Aorta (tissue), 5 donors: ENCODE data around the gene VIPR2. TPM values are rescaled to one million over a fixed set of nuclear protein-coding genes. Genes with fewer than 3 reads are reported as not detected.

ENCODE experiments used
- ATAC-seq: fragments of 200-7000 bp; cut with Tn5 transposase; one replicate; pipeline ENCODE4 v1.9.1; 2022; ENCODE audit warnings: moderate library complexity; ENCODE audit not compliant: low FRiP score
- DNase-seq, 2 donors: peaks; one replicate each; pipeline ENCODE4 v3.0.0-alpha.2; 2020
- H3K27ac ChIP-seq, 2 donors: one replicate each; pipeline ENCODE4 v1.5.1; 2013; ENCODE audit warnings: low read length in 2 of 2, mild to moderate bottlenecking in 2 of 2, moderate library complexity in 2 of 2, control low read depth in 1 of 2, inconsistent platforms in 1 of 2, low read depth in 1 of 2
- H3K27me3 ChIP-seq, 2 donors: one replicate each; pipeline ENCODE4 v1.6.1; 2013; ENCODE audit warnings: control low read depth in 1 of 2, low read length in 1 of 2, mild to moderate bottlenecking in 1 of 2, moderate library complexity in 1 of 2; ENCODE audit not compliant: insufficient read depth in 2 of 2, control insufficient read depth in 1 of 2
- H3K36me3 ChIP-seq, 2 donors: one replicate each; pipeline ENCODE4 v1.6.1; 2013; ENCODE audit warnings: control low read depth in 1 of 2, low read length in 1 of 2, mild to moderate bottlenecking in 1 of 2; ENCODE audit not compliant: insufficient read depth in 2 of 2, control insufficient read depth in 1 of 2
- H3K4me1 ChIP-seq, 2 donors: one replicate each; pipeline ENCODE4 v1.6.1; 2013; ENCODE audit warnings: low read length in 2 of 2, control low read depth in 1 of 2, mild to moderate bottlenecking in 1 of 2, moderate library complexity in 1 of 2; ENCODE audit not compliant: insufficient read depth in 2 of 2, control insufficient read depth in 1 of 2
- H3K4me3 ChIP-seq, 2 donors: one replicate each; pipeline ENCODE4 v1.5.1; 2013; ENCODE audit warnings: low read length in 2 of 2, control low read depth in 1 of 2, mild to moderate bottlenecking in 1 of 2
- H3K9me3 ChIP-seq: one replicate; pipeline ENCODE4 v1.6.1; 2013; ENCODE audit warnings: mild to moderate bottlenecking, low read length; ENCODE audit not compliant: control insufficient read depth
- WGBS, 2 donors: extraction: QIAGEN DNeasy Blood & Tissue Kit; methylation state at CpG; one replicate each; pipeline ENCODE4 v1.1.7; 2013; 5-methylcytosine and 5-hydroxymethylcytosine counted together
- intact Hi-C, 2 donors: fragments of 100-400 bp; cut with DNase I; formaldehyde crosslinking; loops; one replicate each; pipeline versions ENCODE4 v1.14.2 to v1.15.0; 2022
- polyA plus RNA-seq, 2 donors: library from polyadenylated mRNA; stranded (reverse); fragments of 200-250 nt; gene quantifications; one replicate each; pipeline ENCODE4 v1.2.3, GENCODE V29; 2013
- total RNA-seq, 2 donors: library from RNA; stranded (reverse); fragmentation: NEBNext Ultra II Directional; extraction: Animal tissue kit (Norgen Biotek cat#: 25700); gene quantifications; one replicate each; pipeline ENCODE4 v1.2.1, GENCODE V29; 2021
- donor health status: healthy with polysubstance abuse.
- donor health status: Bipolar disorder and iron deficiency.
- donor health status: DM: no; HTN: no; CAD: no.
- donor health status: DM: no; HTN: no; CAD: no.
- donor health status: DM: yes; HTN: yes; CAD: no.

The VIPR2 gene
- total and polyA plus RNA-seq, 4 donors: 3.3 to 14.1 (median 11.5) TPM

GRCh38 chr7:159024280-159024951, 120.3 kb downstream of the VIPR2 start:
- H3K27me3 ChIP-seq: no peaks in the 10 kb centered on the region
- WGBS, 2 donors: 94 to 95% methylated on average over 48 of the region's 48 CpGs
- DNase-seq: no peak
- H3K27ac ChIP-seq: no peak overlapping the region
- no peaks in the 10 kb centered on the region for H3K36me3 ChIP-seq
- intact Hi-C loops: no loop called here
- H3K4me1 ChIP-seq: no peaks in the 10 kb centered on the region
- no peak overlapping the region for H3K4me3 ChIP-seq
- ATAC-seq: no peak
- H3K9me3 ChIP-seq: no peaks in the 10 kb centered on the region

- Histone ChIP-seq H3K4me1 (peaks cover 0 to 4% of the 10 kb centered on the region in 2 donors), H3K27ac (no peak overlapping the region), H3K9me3 (no peaks in the 10 kb centered on the region), H3K36me3 (no peaks in the 10 kb centered on the region), H3K4me3 (no peak overlapping the region), H3K27me3 (no peaks in the 10 kb centered on the region)
- no peak for ATAC-seq
- WGBS, 2 donors: 91 to 96% methylated on average over 12 of the region's 12 CpGs
- no peak for DNase-seq
- intact Hi-C loops: no loop called here
These were observed 120.9 kb downstream of the VIPR2 start for GRCh38 chr7:159023746-159024145.

GRCh38 chr7:159023206-159023605, 121.5 kb downstream of the VIPR2 start:
- intact Hi-C loops: no loop called here
- WGBS, 2 donors: 93 to 94% methylated on average over 12 to 17 of the region's 17 CpGs
- DNase-seq: no peak
- Histone ChIP-seq H3K4me3 (no peak overlapping the region), H3K36me3 (no peaks in the 10 kb centered on the region), H3K27ac (no peak overlapping the region), H3K4me1 (peaks cover 0 to 4% of the 10 kb centered on the region in 2 donors), H3K27me3 (no peaks in the 10 kb centered on the region), H3K9me3 (no peaks in the 10 kb centered on the region)
- ATAC-seq: no peak

- peaks cover 0 to 4% of the 10 kb centered on the region in 2 donors for H3K4me1 ChIP-seq
- H3K4me3 ChIP-seq: no peak overlapping the region
- ATAC-seq (no peak), DNase-seq (no peak)
- H3K27ac ChIP-seq: no peak overlapping the region
- H3K36me3 ChIP-seq: no peaks in the 10 kb centered on the region
- no peaks in the 10 kb centered on the region for H3K9me3 ChIP-seq
- H3K27me3 ChIP-seq: no peaks in the 10 kb centered on the region
- WGBS, 2 donors: 83 to 85% methylated on average over 20 of the region's 20 CpGs
- intact Hi-C loops: no loop called here
These were observed 122.3 kb downstream of the VIPR2 start for GRCh38 chr7:159022238-159022993.

GRCh38 chr7:159020987-159021386, 123.7 kb downstream of the VIPR2 start:
- intact Hi-C loops: no loop called here
- Histone ChIP-seq H3K27me3 (no peaks in the 10 kb centered on the region), H3K4me1 (peaks cover 0 to 4% of the 10 kb centered on the region in 2 donors), H3K36me3 (no peaks in the 10 kb centered on the region), H3K4me3 (no peak overlapping the region), H3K27ac (no peak overlapping the region), H3K9me3 (no peaks in the 10 kb centered on the region)
- DNase-seq: no peak
- WGBS, 2 donors: 84 to 90% methylated on average over 6 of the region's 6 CpGs
- no peak for ATAC-seq

- intact Hi-C loops: no loop called here
- DNase-seq: no peak
- WGBS, 2 donors: 43 to 58% methylated on average over 5 of the region's 5 CpGs
- no peak for ATAC-seq
- Histone ChIP-seq H3K27me3 (no peaks in the 10 kb centered on the region), H3K27ac (no peak overlapping the region), H3K36me3 (no peaks in the 10 kb centered on the region), H3K4me3 (no peak overlapping the region), H3K4me1 (peaks cover 2 to 4% of the 10 kb centered on the region in 2 donors), H3K9me3 (no peaks in the 10 kb centered on the region)
These were observed 125.6 kb downstream of the VIPR2 start for GRCh38 chr7:159019111-159019510.

- intact Hi-C loops: no loop called here
- Histone ChIP-seq H3K27me3 (no peaks in the 10 kb centered on the region), H3K4me1 (peaks cover 4 to 5% of the 10 kb centered on the region in 2 donors), H3K27ac (peak overlapping the region in 1 of 2 donors; percentile 14), H3K36me3 (no peaks in the 10 kb centered on the region), H3K9me3 (no peaks in the 10 kb centered on the region), H3K4me3 (no peak overlapping the region)
- DNase-seq: no peak
- 89 to 99% methylated on average over 3 of the region's 3 CpGs for WGBS, 2 donors
- no peak for ATAC-seq
These were observed 126.9 kb downstream of the VIPR2 start for GRCh38 chr7:159017741-159018140.

GRCh38 chr7:159017210-159017609, 127.5 kb downstream of the VIPR2 start:
- no peaks in the 10 kb centered on the region for H3K36me3 ChIP-seq
- ATAC-seq (no peak), DNase-seq (no peak)
- no peak overlapping the region for H3K4me3 ChIP-seq
- WGBS, 2 donors: 90 to 93% methylated on average over 10 of the region's 10 CpGs
- no peaks in the 10 kb centered on the region for H3K9me3 ChIP-seq
- peaks cover 4 to 5% of the 10 kb centered on the region in 2 donors for H3K4me1 ChIP-seq
- intact Hi-C loops: no loop called here
- H3K27me3 ChIP-seq: no peaks in the 10 kb centered on the region
- H3K27ac ChIP-seq: no peak overlapping the region

GRCh38 chr7:159016591-159016990, 128.1 kb downstream of the VIPR2 start:
- no peak for ATAC-seq
- H3K36me3 ChIP-seq: no peaks in the 10 kb centered on the region
- intact Hi-C loops: no loop called here
- no peaks in the 10 kb centered on the region for H3K9me3 ChIP-seq
- peak overlapping the region in 1 of 2 donors; percentile 80 for H3K27ac ChIP-seq
- H3K4me1 ChIP-seq: peaks cover 4 to 5% of the 10 kb centered on the region in 2 donors
- 95 to 97% methylated on average over 19 of the region's 19 CpGs for WGBS, 2 donors
- no peak overlapping the region for H3K4me3 ChIP-seq
- H3K27me3 ChIP-seq: no peaks in the 10 kb centered on the region
- DNase-seq: no peak
